Measurements from ENCODE around the gene DYNC1I1. TPM values are rescaled to one million over a fixed set of nuclear protein-coding genes. Genes with fewer than 3 reads are reported as not detected.

Gene DYNC1I1
- total RNA-seq, 1 donor from 2014 or later: 0.79 TPM

DNA sequence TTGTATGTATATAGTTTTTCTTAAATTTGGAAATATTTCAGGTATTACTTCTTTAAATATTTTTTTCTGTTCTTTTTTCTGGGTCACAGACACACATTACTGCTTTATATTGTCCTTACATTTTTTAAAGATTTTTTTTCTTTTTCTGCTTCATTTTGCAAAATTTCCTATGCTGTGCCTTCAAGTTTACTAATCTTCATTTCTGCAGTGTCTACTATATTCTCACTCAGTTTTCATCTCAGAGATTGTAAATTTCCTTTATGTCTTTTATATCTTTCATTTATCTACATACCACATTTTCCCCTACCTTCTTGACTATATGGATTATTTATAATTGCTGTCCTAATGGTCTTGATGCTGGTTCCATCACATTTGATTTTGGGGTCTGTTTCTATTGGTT is 339.1 kb downstream of the DYNC1I1 start:
- H3F3A ChIP-seq (ENCODE audit: low read depth): no peaks in the 10 kb centered on the region
- H3K79me2 ChIP-seq (ENCODE audit: low read depth): no peaks in the 10 kb centered on the region
- no peaks in the 10 kb centered on the region for H3K27me3 ChIP-seq
- no peaks in the 10 kb centered on the region for H3K4me1 ChIP-seq
- Mint-ChIP-seq H3K27ac (no peak overlapping the region), H3K4me3 (no peak overlapping the region), H3K9me3 (peaks cover 11% of the 10 kb centered on the region), H3K36me3 (no peaks in the 10 kb centered on the region), H3K27me3 (ENCODE audit: insufficient read depth, low read depth) (no peaks in the 10 kb centered on the region), H3K4me1 (no peaks in the 10 kb centered on the region)
- no peaks in the 10 kb centered on the region for H3K9me3 ChIP-seq (ENCODE audit: low read depth)
- no peak overlapping the region for H3K9ac ChIP-seq
- H3K36me3 ChIP-seq: no peaks in the 10 kb centered on the region
- H3K4me2 ChIP-seq: no peak overlapping the region
- no peak overlapping the region for H3K4me3 ChIP-seq
- H3K27ac ChIP-seq: no peak overlapping the region
- TF ChIP-seq CTCF (IDR thresholded peaks at IDR 0.05): no peak
- no peak for TF ChIP-seq EZH2 (IDR thresholded peaks at IDR 0.05)
- no peak for TF ChIP-seq EZH2phosphoT487 (IDR thresholded peaks at IDR 0.05)
- no peaks in the 10 kb centered on the region for H4K20me1 ChIP-seq (ENCODE audit: low read depth)
- DNase-seq (ENCODE audit: low spot score): no peak
- H2AFZ ChIP-seq (replicated peaks): no peak overlapping the region

DNA sequence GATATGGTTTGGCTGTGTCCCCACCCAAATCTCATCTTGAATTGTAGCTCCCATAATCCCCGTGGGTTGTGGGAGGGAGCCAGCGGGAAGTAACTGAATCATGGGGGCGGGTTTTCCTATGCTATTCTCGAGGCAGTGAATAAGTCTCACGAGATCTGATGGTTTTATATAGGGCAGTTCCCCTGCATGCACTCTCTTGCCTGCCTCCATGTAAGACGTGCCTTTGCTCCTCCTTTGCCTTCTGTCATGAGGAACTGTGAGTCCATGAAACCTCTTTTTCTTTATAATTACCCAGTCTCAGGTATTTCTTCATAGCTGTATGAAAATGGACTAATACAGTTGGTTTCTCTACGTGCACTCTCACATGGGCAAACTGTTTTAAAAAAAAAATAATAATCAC is 341.8 kb downstream of the DYNC1I1 start:
- Histone ChIP-seq H2AFZ (replicated peaks) (no peak overlapping the region), H3K27ac (no peak overlapping the region), H3K36me3 (no peaks in the 10 kb centered on the region), H3F3A (ENCODE audit: low read depth) (peaks cover 12% of the 10 kb centered on the region), H4K20me1 (ENCODE audit: low read depth) (no peaks in the 10 kb centered on the region), H3K9ac (no peak overlapping the region), H3K27me3 (no peaks in the 10 kb centered on the region), H3K4me1 (peaks cover 11% of the 10 kb centered on the region), H3K4me3 (no peak overlapping the region), H3K79me2 (ENCODE audit: low read depth) (no peaks in the 10 kb centered on the region), H3K9me3 (ENCODE audit: low read depth) (no peaks in the 10 kb centered on the region), H3K4me2 (no peak overlapping the region)
- H3K27ac Mint-ChIP-seq: no peak overlapping the region
- H3K9me3 Mint-ChIP-seq: peaks cover 11% of the 10 kb centered on the region
- H3K27me3 Mint-ChIP-seq (ENCODE audit: insufficient read depth, low read depth): no peaks in the 10 kb centered on the region
- no peak overlapping the region for H3K4me3 Mint-ChIP-seq
- no peak for DNase-seq (ENCODE audit: low spot score)
- no peaks in the 10 kb centered on the region for H3K36me3 Mint-ChIP-seq
- TF ChIP-seq EZH2phosphoT487 (IDR thresholded peaks at IDR 0.05) (no peak), EZH2 (IDR thresholded peaks at IDR 0.05) (no peak), CTCF (IDR thresholded peaks at IDR 0.05) (no peak)
- H3K4me1 Mint-ChIP-seq: peaks cover 7% of the 10 kb centered on the region

DNA sequence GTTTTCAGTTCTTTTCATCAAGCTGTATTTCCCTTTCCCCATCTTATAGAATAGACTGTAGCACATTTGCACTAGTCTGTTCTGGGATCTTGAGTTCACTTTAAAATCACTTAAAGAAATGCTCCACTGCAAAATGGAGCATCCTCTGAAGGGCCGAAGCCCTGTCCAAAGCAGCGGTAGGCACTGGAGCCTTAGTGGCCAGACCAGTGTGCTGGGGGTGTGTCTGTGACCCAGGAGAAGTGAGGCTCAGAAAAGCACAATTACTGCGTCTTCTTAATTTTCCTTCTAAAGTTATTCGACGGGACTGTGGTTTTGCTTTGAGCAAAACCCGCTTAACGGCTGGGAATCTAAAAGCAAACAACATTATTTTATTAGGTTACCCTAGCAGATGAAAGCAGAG is 343.8 kb downstream of the DYNC1I1 start:
- H3K27ac ChIP-seq: no peak overlapping the region
- H3K4me1 Mint-ChIP-seq: peaks cover 10% of the 10 kb centered on the region
- H3K79me2 ChIP-seq (ENCODE audit: low read depth): no peaks in the 10 kb centered on the region
- H3K4me1 ChIP-seq: peaks cover 18% of the 10 kb centered on the region
- no peak overlapping the region for H3K9ac ChIP-seq
- H3K9me3 Mint-ChIP-seq: peaks cover 8% of the 10 kb centered on the region
- no peak for DNase-seq (ENCODE audit: low spot score)
- H3K4me3 Mint-ChIP-seq: no peak overlapping the region
- H3K27me3 Mint-ChIP-seq (ENCODE audit: insufficient read depth, low read depth): no peaks in the 10 kb centered on the region
- peaks cover 17% of the 10 kb centered on the region for H3F3A ChIP-seq (ENCODE audit: low read depth)
- H3K27ac Mint-ChIP-seq: no peak overlapping the region
- H3K36me3 Mint-ChIP-seq: peaks cover 9% of the 10 kb centered on the region
- H3K27me3 ChIP-seq: no peaks in the 10 kb centered on the region
- no peaks in the 10 kb centered on the region for H3K36me3 ChIP-seq
- peak overlapping the region; percentile 7 for H2AFZ ChIP-seq (replicated peaks)
- no peak overlapping the region for H3K4me3 ChIP-seq
- no peaks in the 10 kb centered on the region for H3K9me3 ChIP-seq (ENCODE audit: low read depth)
- H4K20me1 ChIP-seq (ENCODE audit: low read depth): no peaks in the 10 kb centered on the region
- TF ChIP-seq CTCF (IDR thresholded peaks at IDR 0.05): no peak
- no peak for TF ChIP-seq EZH2 (IDR thresholded peaks at IDR 0.05)
- no peak for TF ChIP-seq EZH2phosphoT487 (IDR thresholded peaks at IDR 0.05)
- no peak overlapping the region for H3K4me2 ChIP-seq
